GM18861 (cell line): ENCODE measurements around the gene ZMYM2.
A peak's percentile ranks its signal among the peaks of the same experiment; 100 is the strongest.
"Not testable (repeated sequence)": the region's sequence is repeated elsewhere in the genome, so short reads cannot be mapped to it uniquely, and the experiment has no call there.

ENCODE experiments used
- ATAC-seq: cut with Tn5 transposase; IDR thresholded peaks from one replicate; pipeline ENCODE4 v1.9.1; 2021; ENCODE audit not compliant: unreplicated experiment

Gene ZMYM2

GRCh38 chr13:19982447-19983043 is 24.0 kb downstream of the ZMYM2 start:
- ATAC-seq: no peak

- ATAC-seq: peak; percentile 87
Measured at GRCh38 chr13:19984430-19985218, 26.1 kb downstream of the ZMYM2 start.

GRCh38 chr13:19985219-19985556 is 26.7 kb downstream of the ZMYM2 start:
- ATAC-seq: no peak

DNA sequence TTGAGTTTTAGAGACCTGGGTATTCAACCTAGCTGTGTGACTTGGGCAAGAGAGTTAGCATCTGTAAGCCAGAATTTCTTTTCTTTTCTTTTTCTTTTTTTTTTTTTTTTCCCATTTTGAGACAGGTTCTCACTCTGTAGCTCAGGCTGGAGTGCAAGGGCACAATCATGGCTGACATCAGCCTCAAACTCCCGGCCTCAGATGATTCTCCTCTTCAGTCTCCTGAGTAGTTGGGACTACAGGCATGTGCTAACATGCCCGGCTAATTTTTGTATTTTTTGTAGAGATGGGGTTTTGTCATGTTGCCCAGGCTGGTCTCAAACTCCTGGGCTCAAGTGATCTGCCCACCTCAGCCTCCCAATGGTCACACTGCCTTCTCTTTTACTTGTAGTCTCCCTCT is 33.0 kb downstream of the ZMYM2 start:
- no peak for ATAC-seq

DNA sequence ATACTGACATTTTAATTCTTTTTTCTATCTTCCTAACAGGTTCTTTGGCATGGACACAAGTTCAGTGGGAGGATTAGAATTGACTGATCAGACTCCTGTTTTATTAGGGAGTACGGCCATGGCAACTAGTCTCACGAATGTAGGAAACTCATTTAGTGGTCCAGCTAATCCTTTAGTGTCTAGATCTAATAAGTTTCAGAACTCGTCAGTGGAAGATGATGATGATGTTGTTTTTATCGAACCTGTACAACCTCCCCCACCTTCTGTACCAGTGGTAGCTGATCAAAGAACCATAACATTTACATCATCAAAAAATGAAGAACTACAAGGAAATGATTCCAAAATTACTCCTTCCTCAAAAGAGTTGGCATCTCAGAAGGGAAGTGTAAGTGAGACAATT is 34.5 kb downstream of the ZMYM2 start:
- no peak for ATAC-seq

GRCh38 chr13:19998960-19999359 is 40.4 kb downstream of the ZMYM2 start:
- no peak for ATAC-seq

- ATAC-seq: no peak
Measured at GRCh38 chr13:20000062-20000552, 41.6 kb downstream of the ZMYM2 start.

- no peak for ATAC-seq
Measured at GRCh38 chr13:20001366-20002190, 43.1 kb downstream of the ZMYM2 start.

DNA sequence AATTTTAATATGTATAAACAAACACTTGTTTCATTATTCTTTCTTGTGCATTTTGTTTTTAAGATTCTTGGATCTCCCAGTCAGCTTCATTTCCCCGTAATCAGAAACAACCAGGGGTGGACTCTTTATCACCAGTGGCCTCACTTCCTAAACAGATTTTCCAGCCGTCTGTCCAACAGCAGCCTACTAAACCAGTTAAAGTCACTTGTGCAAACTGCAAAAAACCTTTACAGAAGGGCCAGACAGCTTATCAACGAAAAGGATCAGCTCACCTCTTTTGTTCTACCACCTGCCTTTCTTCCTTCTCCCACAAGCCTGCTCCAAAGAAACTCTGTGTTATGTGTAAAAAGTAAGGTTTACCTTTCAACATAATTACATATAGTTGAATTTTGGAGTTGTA is 44.3 kb downstream of the ZMYM2 start:
- ATAC-seq: no peak

GRCh38 chr13:20006206-20006605 is 47.7 kb downstream of the ZMYM2 start:
- ATAC-seq: no peak

GRCh38 chr13:20015763-20016162 is 57.2 kb downstream of the ZMYM2 start:
- ATAC-seq: no peak

- ATAC-seq: no peak
Measured at GRCh38 chr13:20016649-20017364, 58.3 kb downstream of the ZMYM2 start.

- no peak for ATAC-seq
Measured at GRCh38 chr13:20017365-20017711, 58.8 kb downstream of the ZMYM2 start.

DNA sequence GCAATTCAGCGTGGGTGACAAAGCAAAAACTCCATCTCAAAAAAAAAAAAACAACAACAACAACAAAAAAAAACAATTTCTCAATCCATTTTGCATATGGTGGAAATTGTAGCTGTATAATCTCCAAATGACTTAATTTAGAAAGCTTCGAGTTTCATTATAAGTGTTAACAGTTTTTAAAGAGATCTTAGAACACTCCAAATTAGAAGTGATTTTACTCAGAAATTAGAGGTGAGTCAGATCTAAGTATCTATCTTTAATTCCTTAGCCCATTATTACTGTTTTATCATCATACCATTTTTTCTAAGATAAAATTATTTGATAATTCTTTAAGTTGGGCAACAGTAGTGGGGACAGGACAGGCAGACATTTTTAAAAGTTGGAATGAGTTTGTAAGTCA is 60.5 kb downstream of the ZMYM2 start:
- ATAC-seq: peak; percentile 43

DNA sequence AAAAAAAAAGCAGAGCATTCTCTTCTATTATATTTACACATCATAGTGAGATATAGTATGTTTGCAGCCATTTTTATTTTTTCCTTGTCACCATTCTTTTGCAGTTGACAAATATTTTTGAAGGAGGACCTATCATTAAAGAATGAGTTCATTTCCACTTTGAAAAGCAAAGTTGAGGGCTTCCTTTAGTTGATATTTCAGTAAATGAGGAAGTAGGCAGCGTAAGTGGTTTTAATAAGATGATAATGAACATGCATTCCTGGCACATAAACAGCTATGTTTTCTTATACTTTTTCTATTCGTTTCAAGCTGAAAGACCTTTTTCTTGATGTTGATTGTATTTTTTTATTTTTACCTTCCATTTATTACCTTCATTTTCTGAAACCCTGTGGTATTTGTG is 66.2 kb downstream of the ZMYM2 start:
- ATAC-seq: no peak

DNA sequence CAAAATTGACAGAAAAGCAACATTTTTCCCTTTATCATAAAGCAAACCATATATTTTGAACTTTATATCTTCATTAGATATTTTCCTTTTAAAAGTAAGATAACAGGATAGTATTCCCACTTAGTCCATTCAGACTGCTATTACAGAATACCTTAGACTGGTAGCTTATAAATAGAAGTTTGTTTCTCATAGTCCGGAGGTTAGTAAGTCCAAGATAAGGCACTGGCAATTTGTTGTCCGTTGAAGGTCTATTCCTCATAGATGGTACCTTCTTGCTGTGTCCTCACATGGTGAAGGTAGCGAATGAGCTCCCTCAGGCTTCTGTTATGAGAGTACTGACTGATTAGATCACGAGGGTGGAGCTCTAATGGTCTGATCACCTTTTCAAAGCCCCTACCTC is 70.4 kb downstream of the ZMYM2 start:
- ATAC-seq: no peak

- ATAC-seq: no peak
Measured at GRCh38 chr13:20033486-20033885, 75.0 kb downstream of the ZMYM2 start.

DNA sequence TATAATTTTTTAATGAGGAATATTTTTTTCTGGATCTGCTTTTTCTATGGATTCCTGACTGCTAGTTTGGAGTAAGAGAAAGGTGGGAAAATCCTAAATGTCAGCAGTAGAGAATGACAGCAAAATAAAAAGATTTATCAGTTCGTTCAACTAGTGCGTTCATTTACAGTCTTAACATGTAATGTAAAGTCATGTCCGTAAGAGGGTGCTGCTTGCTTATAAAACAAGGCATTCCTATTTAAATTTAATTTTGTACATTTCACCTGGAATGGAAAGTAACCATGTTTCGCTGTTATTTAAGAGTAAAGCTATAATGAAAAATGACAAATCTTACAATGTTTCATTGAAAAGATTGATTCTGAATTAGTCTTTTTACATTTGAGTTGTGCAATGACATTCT is 76.6 kb downstream of the ZMYM2 start:
- no peak for ATAC-seq

DNA sequence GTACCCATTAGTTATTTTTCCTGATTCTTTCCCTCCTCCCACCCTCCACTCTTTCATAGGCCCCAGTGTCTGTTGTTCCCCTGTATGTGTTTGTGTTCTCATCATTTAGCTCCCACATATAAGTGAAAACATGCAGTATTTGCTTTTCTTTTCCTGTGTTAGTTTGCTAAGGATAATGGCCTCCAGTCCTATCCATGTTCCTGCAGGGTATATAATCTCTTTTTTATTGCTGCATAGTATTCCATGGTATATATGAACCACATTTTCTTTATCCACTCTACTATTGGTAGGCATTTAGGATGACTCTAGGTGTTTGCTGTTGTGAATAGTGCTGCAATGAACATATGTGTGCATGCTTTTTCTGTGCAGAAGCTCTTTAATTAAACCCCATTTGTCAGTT is 79.4 kb downstream of the ZMYM2 start:
- no peak for ATAC-seq

DNA sequence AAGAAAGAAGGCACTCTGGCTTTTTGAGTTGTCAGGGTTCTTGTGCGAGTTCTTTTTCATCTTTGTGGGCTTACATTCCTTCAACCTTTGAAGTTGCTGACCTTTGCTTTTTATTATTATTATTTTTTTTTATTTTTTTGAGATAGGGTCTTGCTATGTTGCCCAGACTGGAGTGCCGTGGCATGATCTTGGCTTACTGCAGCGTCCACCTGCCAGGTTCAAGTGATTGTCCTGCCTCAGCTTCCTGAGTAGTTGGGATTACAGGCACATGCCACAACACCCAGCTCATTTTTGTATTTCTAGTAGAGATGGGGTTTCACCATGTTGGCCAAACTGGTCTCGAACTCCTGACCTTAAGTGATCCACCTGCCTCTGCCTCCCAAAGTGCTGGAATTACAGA is 84.1 kb downstream of the ZMYM2 start:
- not testable (repeated sequence) for ATAC-seq

- ATAC-seq: no peak
Measured at GRCh38 chr13:20043207-20043925, 84.8 kb downstream of the ZMYM2 start.
